ENCODE measurements around the gene MEIOB.

Gene MEIOB

DNA sequence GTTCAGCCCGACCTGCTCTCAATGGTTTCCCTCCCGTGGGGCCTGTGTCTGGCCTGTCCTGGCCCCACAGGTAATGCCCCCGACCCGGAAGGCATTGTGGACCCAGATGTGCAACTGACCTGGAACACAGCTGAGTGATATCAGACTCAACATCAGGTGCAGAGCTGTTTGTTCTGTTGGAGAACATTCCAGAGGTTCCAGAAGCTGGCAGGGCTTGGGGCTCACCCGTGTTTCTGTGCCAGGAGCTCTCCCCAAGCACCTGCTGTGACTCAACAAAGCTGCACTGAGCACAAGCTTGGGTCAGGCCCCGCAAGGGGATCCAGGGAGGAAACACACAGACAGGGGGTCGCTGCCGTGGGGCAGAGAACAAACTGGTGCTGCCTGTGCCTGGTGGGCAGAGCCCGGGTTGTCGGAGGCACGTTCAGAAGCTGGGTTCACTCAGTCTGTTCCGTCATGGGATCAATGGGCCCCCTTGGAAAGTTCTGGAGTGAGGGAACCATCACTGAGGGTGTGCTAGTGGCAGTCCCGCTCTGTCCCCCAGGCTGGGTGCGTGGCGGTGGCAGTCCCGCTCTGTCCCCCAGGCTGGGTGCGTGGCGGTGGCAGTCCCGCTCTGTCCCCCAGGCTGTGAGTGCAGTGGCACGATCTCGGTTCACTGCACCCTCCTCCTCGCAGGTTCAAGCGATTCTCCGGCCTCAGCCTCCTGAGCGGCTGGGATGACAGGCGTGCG, 24.1 kb upstream of the MEIOB start:
- FAIRE-seq, result no peak
- TF ChIP-seq, protein P1, sequence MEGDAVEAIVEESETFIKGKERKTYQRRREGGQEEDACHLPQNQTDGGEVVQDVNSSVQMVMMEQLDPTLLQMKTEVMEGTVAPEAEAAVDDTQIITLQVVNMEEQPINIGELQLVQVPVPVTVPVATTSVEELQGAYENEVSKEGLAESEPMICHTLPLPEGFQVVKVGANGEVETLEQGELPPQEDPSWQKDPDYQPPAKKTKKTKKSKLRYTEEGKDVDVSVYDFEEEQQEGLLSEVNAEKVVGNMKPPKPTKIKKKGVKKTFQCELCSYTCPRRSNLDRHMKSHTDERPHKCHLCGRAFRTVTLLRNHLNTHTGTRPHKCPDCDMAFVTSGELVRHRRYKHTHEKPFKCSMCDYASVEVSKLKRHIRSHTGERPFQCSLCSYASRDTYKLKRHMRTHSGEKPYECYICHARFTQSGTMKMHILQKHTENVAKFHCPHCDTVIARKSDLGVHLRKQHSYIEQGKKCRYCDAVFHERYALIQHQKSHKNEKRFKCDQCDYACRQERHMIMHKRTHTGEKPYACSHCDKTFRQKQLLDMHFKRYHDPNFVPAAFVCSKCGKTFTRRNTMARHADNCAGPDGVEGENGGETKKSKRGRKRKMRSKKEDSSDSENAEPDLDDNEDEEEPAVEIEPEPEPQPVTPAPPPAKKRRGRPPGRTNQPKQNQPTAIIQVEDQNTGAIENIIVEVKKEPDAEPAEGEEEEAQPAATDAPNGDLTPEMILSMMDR (IDR thresholded peaks at IDR 0.05; ENCODE audit: insufficient read depth, missing control alignments), result no peak
- DNase-seq (ENCODE audit: insufficient read length, low spot score), result no peak

DNA sequence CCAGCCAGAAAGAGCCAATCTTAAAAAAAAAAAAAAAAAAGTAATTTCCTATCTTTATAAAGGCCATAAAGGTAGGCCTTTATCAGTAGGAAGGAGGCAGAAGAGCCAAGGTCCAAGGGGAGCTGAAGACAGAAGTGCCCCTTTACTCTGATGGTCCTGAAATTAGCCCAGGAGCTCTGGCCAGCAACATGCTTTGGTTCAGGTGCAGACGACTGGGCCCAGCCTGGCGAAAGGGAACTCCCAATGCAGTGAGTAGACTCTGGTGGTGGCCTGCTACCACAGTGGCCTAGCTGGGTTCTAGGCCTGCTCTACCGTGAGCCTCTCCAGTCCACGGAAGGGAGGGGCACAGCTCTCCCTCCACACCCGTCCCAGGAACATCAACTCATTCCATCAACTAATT, 23.1 kb upstream of the MEIOB start:
- TF ChIP-seq, protein P1 (IDR thresholded peaks at IDR 0.05; ENCODE audit: insufficient read depth, missing control alignments), result no peak
- no peak for DNase-seq (ENCODE audit: insufficient read length, low spot score)
- FAIRE-seq, result no peak

DNA sequence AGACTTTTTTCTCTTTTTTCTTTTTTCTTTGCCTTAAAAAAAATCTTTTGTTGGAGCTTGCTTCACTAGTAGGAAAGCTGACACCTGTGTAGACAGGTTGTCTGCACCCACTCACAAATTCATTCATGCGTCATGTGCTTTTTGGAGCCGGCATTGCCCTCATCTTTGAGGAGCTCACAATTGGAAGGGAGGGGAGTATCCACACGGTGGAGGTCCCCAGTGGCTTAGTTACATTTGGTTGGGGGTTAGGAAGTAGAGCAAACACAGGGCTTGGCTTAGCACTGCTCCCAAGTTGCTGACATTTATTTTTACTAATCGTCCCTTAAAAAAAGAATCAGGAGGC, 18.7 kb upstream of the MEIOB start:
- FAIRE-seq, result no peak
- no peak for DNase-seq (ENCODE audit: insufficient read length, low spot score)
- TF ChIP-seq, protein P1 (IDR thresholded peaks at IDR 0.05; ENCODE audit: insufficient read depth, missing control alignments), result no peak

DNA sequence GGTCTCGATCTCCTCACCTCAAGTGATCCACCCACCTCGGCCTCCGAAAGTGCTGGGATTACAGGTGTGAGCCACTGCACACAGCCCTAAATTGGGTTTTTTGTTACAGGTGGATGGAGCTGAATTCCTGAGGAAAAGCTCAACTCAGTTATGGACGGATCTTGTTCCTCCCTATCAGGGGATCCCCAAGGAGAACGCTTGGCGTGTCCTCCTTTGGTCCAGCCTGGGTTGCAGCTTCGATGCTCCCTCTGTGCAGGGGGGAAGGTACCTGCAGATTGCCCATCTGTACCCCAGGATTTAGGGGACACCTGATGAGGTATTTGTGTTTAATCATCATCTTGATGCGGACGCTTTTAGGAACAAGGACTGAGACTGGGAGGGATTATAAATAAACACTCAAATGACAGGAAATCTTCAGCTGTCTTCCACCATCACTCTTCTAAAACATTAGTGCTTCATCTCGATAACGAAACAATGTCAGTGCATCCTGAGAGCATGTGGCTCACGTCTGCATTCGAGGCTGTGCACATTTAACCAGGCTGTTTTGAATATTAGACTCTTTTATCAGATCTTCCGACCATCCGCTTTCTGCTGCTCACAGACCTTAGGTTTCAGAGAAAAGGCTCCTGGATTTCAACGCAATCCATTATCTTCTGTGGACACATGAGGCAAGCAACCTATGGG, 18.2 kb upstream of the MEIOB start:
- DNase-seq (ENCODE audit: insufficient read length, low spot score), result no peak
- TF ChIP-seq, protein P1 (IDR thresholded peaks at IDR 0.05; ENCODE audit: insufficient read depth, missing control alignments), result no peak
- FAIRE-seq, result no peak

DNA sequence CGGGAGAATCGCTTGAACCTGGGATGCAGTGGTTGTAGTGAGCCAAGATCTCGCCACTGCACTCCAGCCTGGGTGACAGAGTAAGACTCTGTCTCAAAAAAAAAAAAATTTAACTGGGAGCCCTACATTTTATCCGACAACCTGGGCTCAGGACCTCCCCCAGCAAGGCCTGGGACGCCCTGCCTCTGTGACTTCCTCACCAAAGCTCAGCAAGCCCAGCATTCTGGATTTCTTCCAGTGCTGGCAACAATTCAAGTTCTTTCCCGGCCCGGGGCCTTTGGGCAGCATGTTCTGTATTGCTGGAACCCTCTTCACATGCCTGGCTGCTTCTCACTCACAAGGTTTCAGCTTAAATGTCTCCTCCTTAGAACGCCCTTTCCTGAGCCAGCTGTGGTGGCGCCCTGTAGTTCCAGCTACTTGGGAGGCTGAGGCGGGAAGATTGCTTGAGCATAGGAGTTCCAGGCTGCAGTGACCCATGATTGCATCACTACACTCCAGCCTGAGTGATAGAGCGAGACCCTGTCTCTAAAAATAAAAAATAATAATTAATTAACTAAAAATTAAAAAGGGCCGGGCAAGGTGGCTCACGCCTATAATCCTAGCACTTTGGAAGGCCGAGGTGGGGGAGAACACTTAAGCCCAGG, 15.9 kb upstream of the MEIOB start:
- DNase-seq (ENCODE audit: insufficient read length, low spot score) (no peak), FAIRE-seq (no peak)
- TF ChIP-seq, protein P1 (IDR thresholded peaks at IDR 0.05; ENCODE audit: insufficient read depth, missing control alignments), result no peak

DNA sequence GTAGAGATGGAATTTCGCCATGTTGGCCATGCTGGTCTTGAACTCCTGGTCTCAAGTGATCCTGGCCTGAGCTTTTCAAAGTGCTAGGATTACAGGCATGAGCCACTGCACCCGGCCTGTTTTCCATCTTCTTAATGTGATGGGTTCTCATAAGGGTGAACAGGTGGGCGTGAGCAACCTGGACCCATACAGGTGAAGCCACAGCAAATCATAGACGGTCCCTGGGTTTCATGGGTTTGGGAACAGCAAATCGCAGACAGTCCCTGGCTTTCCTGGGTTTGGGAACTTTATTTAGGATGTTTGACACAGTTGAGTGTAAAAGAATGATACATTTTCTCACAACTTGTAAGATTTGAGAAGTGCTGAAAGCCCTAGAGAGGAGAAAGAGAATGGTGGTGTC, 12.9 kb upstream of the MEIOB start:
- no peak for DNase-seq (ENCODE audit: insufficient read length, low spot score)
- TF ChIP-seq, protein P1 (IDR thresholded peaks at IDR 0.05; ENCODE audit: insufficient read depth, missing control alignments), result no peak
- no peak for FAIRE-seq
